BE2C (cell line): Measurements from ENCODE around the gene R3HDM2.

Source experiments
- DNase-seq: peaks from one replicate; pipeline ENCODE4 v3.0.0-alpha.2; 2020
- H3K27me3 ChIP-seq: fragments of 250-450 bp; sonication (Bioruptor Pico); 2 replicates; pipeline ENCODE4 v1.5.1; 2020; ENCODE audit warnings: mild to moderate bottlenecking
- H3K36me3 ChIP-seq: fragments of 250-450 bp; sonication (Bioruptor Pico); 2 replicates; pipeline ENCODE4 v1.5.1; 2020; ENCODE audit warnings: mild to moderate bottlenecking
- H3K4me1 ChIP-seq: fragments of 250-450 bp; sonication (Bioruptor Pico); 2 replicates; pipeline ENCODE4 v1.5.1; 2020
- H3K4me3 ChIP-seq: 2 replicates; pipeline ENCODE4 v1.5.1; 2011; ENCODE audit warnings: low read depth, low read length
- H3K9me3 ChIP-seq: fragments of 250-450 bp; sonication (Bioruptor Pico); 2 replicates; pipeline ENCODE4 v1.5.1; 2020
- CTCF ChIP-seq: IDR thresholded peaks from 2 replicates; pipeline ENCODE4 v1.5.1; 2012; ENCODE audit warnings: mild to moderate bottlenecking, low read depth, low read length

The R3HDM2 gene

GRCh38 chr12:57230381-57231155 is 200.3 kb downstream of the R3HDM2 start:
- peaks cover 37% of the 10 kb centered on the region for H3K36me3 ChIP-seq
- H3K4me1 ChIP-seq = peaks cover 16% of the 10 kb centered on the region
- no peaks in the 10 kb centered on the region for H3K9me3 ChIP-seq
- H3K27me3 ChIP-seq = peaks cover 18% of the 10 kb centered on the region
- TF ChIP-seq CTCF = no peak
- DNase-seq = peak; percentile 6
- H3K4me3 ChIP-seq = peak overlapping the region; percentile 89

- Histone ChIP-seq H3K4me1 (peaks cover 9% of the 10 kb centered on the region), H3K36me3 (peaks cover 37% of the 10 kb centered on the region), H3K27me3 (peaks cover 13% of the 10 kb centered on the region), H3K9me3 (no peaks in the 10 kb centered on the region), H3K4me3 (peak within 1 kb of the TSS; percentile 89)
- no peak for TF ChIP-seq CTCF
- peak; percentile 97 for DNase-seq
Measured at GRCh38 chr12:57229634-57230380, 201.0 kb downstream of the R3HDM2 start, which contains the start of gene SHMT2. Gene SHMT2 (plus strand): TSS chr12:57229711. CDS start chr12:57229779, 68 bp downstream.

GRCh38 chr12:57229046-57229633 is 201.7 kb downstream of the R3HDM2 start:
- Histone ChIP-seq H3K9me3 (no peaks in the 10 kb centered on the region), H3K4me1 (peaks cover 4% of the 10 kb centered on the region), H3K36me3 (peaks cover 35% of the 10 kb centered on the region), H3K27me3 (peaks cover 19% of the 10 kb centered on the region), H3K4me3 (peak overlapping the region; percentile 89)
- peak; percentile 1 for DNase-seq
- TF ChIP-seq CTCF = no peak

GRCh38 chr12:57227315-57228115 is 203.3 kb downstream of the R3HDM2 start:
- H3K4me3 ChIP-seq = no peak overlapping the region
- H3K27me3 ChIP-seq = peaks cover 26% of the 10 kb centered on the region
- DNase-seq = peak; percentile 4
- no peak for TF ChIP-seq CTCF
- no peaks in the 10 kb centered on the region; the same call in 1 of the 2 replicates for H3K4me1 ChIP-seq
- H3K9me3 ChIP-seq = no peaks in the 10 kb centered on the region
- peaks cover 18% of the 10 kb centered on the region for H3K36me3 ChIP-seq

GRCh38 chr12:57226588-57227314 is 204.1 kb downstream of the R3HDM2 start:
- TF ChIP-seq CTCF = no peak
- Histone ChIP-seq H3K27me3 (peaks cover 29% of the 10 kb centered on the region), H3K36me3 (peaks cover 11% of the 10 kb centered on the region), H3K4me3 (no peak overlapping the region), H3K9me3 (no peaks in the 10 kb centered on the region), H3K4me1 (no peaks in the 10 kb centered on the region; the same call in 1 of the 2 replicates)
- DNase-seq = no peak
